Prostate gland (tissue), 2 donors: Measurements from ENCODE around the gene IER3IP1.

Experiments
- POLR2A ChIP-seq: fragments of 450-650 bp; IDR thresholded peaks from one replicate; pipeline ENCODE4 v1.6.1; 2016; ENCODE audit warnings: antibody characterized with exemption, mild to moderate bottlenecking
- POLR2AphosphoS5 ChIP-seq: sonication (generic); formaldehyde crosslinking; IDR thresholded peaks from one replicate; pipeline ENCODE4 v1.6.1; 2017; ENCODE audit warnings: antibody characterized with exemption
- TF ChIP-seq, protein P1 (sequence below), 4 experiments: fragments of 200-600 bp in 2 of 4; fragments of 450-650 bp in 2 of 4; sonication (generic) in 2 of 4; IDR thresholded peaks; 1 replicate in 3 of 4; 2 replicates in 1 of 4; pipeline ENCODE4 v1.5.1; 2016 to 2019; ENCODE audit warnings: antibody characterized with exemption in 4 of 4, mild to moderate bottlenecking in 2 of 4, moderate library complexity in 2 of 4

- TF ChIP-seq, protein P1, sequence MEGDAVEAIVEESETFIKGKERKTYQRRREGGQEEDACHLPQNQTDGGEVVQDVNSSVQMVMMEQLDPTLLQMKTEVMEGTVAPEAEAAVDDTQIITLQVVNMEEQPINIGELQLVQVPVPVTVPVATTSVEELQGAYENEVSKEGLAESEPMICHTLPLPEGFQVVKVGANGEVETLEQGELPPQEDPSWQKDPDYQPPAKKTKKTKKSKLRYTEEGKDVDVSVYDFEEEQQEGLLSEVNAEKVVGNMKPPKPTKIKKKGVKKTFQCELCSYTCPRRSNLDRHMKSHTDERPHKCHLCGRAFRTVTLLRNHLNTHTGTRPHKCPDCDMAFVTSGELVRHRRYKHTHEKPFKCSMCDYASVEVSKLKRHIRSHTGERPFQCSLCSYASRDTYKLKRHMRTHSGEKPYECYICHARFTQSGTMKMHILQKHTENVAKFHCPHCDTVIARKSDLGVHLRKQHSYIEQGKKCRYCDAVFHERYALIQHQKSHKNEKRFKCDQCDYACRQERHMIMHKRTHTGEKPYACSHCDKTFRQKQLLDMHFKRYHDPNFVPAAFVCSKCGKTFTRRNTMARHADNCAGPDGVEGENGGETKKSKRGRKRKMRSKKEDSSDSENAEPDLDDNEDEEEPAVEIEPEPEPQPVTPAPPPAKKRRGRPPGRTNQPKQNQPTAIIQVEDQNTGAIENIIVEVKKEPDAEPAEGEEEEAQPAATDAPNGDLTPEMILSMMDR (IDR thresholded peaks at IDR 0.05) = no peak
- TF ChIP-seq POLR2A = no peak
- TF ChIP-seq POLR2AphosphoS5 = no peak
These were observed 34.9 kb downstream of the IER3IP1 start for GRCh38 chr18:47141289-47141688.
